WTC11 (cell line): ENCODE results near the gene PHAF1. TPM values are rescaled to one million over a fixed set of nuclear protein-coding genes. Genes with fewer than 3 reads are reported as not detected.

Experiments
- ATAC-seq: fragments of 200-7000 bp; cut with Tn5 transposase; 2 replicates; pipeline ENCODE4 v1.10.0; 2021; ENCODE audit warnings: mild to moderate bottlenecking, moderate library complexity
- CTCF ChIA-PET: fragments of 300-600 bp; sonication (Branson Sonifier 250); formaldehyde crosslinking; loops from one replicate; lab custom pipeline; 2021; ENCODE audit warnings: antibody characterized with exemption; lab: Charles Lee
- POLR2A ChIA-PET: fragments of 350-600 bp; sonication (Branson Sonifier 250); formaldehyde crosslinking; loops from one replicate; lab custom pipeline; 2021; ENCODE audit warnings: antibody characterized with exemption; lab: Charles Lee
- DNase-seq: peaks from one replicate; pipeline ENCODE4 v3.0.0; 2021; ENCODE audit warnings: low spot score
- H3K27ac Mint-ChIP-seq: 2 replicates; pipeline ENCODE4 v1.8.0; 2021; ENCODE audit warnings: mixed read lengths
- H3K27me3 Mint-ChIP-seq: 2 replicates; pipeline ENCODE4 v1.8.0; 2021; ENCODE audit warnings: low read depth, mild to moderate bottlenecking, moderate library complexity, mixed read lengths
- H3K36me3 Mint-ChIP-seq: 2 replicates; pipeline ENCODE4 v1.8.0; 2021; ENCODE audit warnings: mixed read lengths
- H3K4me1 Mint-ChIP-seq: 2 replicates; pipeline ENCODE4 v1.8.0; 2022; ENCODE audit warnings: mixed read lengths
- H3K4me3 Mint-ChIP-seq: 2 replicates; pipeline ENCODE4 v1.8.0; 2021; ENCODE audit warnings: mild to moderate bottlenecking, moderate library complexity, mixed read lengths
- H3K9me3 Mint-ChIP-seq: 2 replicates; pipeline ENCODE4 v1.8.0; 2021; ENCODE audit warnings: mixed read lengths
- ATF1 ChIP-seq: sonication (generic); formaldehyde crosslinking; IDR thresholded peaks from 2 replicates; pipeline ENCODE4 v1.8.1; 2023; ENCODE audit warnings: mild to moderate bottlenecking, moderate library complexity, missing genetic modification reagents
- ATF2 ChIP-seq: sonication (generic); formaldehyde crosslinking; IDR thresholded peaks from 2 replicates; pipeline ENCODE4 v1.8.1; 2022; ENCODE audit warnings: low read depth, missing genetic modification reagents, borderline replicate concordance
- CREB1 ChIP-seq: sonication (generic); formaldehyde crosslinking; IDR thresholded peaks from 2 replicates; pipeline ENCODE4 v1.8.0; 2023; ENCODE audit warnings: mild to moderate bottlenecking, missing genetic modification reagents
- ERG ChIP-seq: fragments of 250-450 bp; sonication (Bioruptor Pico); IDR thresholded peaks from 2 replicates; pipeline ENCODE4 v1.8.0; 2021; ENCODE audit warnings: mild to moderate bottlenecking
- ETV6 ChIP-seq: sonication (generic); formaldehyde crosslinking; IDR thresholded peaks from 2 replicates; pipeline ENCODE4 v1.8.1; 2022; ENCODE audit warnings: mild to moderate bottlenecking, missing genetic modification reagents
- FOXP4 ChIP-seq: sonication (generic); formaldehyde crosslinking; IDR thresholded peaks from 2 replicates; pipeline ENCODE4 v1.8.0; 2022; ENCODE audit warnings: mild to moderate bottlenecking, missing genetic modification reagents
- GRHL2 ChIP-seq: fragments of 250-450 bp; sonication (Bioruptor Pico); IDR thresholded peaks from 2 replicates; pipeline ENCODE4 v1.8.0; 2022; ENCODE audit warnings: mild to moderate bottlenecking, moderate library complexity; ENCODE audit not compliant: insufficient replicate concordance, severe bottlenecking
- JUN ChIP-seq: sonication (generic); formaldehyde crosslinking; IDR thresholded peaks from 2 replicates; pipeline ENCODE4 v1.8.0; 2023; ENCODE audit warnings: mild to moderate bottlenecking, missing genetic modification reagents
- KAT7 ChIP-seq: sonication (generic); formaldehyde crosslinking; IDR thresholded peaks from 2 replicates; pipeline ENCODE4 v1.8.1; 2023; ENCODE audit warnings: missing genetic modification reagents, mild to moderate bottlenecking, borderline replicate concordance
- MXD4 ChIP-seq: fragments of 250-450 bp; sonication (Bioruptor Pico); IDR thresholded peaks from 2 replicates; pipeline ENCODE4 v1.8.0; 2021; ENCODE audit warnings: mild to moderate bottlenecking, moderate library complexity, borderline replicate concordance
- NFATC4 ChIP-seq: fragments of 250-450 bp; sonication (Bioruptor Pico); IDR thresholded peaks from 2 replicates; pipeline ENCODE4 v1.9.0; 2021; ENCODE audit warnings: mild to moderate bottlenecking
- NFE2L1 ChIP-seq: sonication (generic); formaldehyde crosslinking; IDR thresholded peaks from 2 replicates; pipeline ENCODE4 v1.8.1; 2023; ENCODE audit warnings: missing genetic modification reagents
- NFYB ChIP-seq: sonication (generic); formaldehyde crosslinking; conservative IDR thresholded peaks from 2 replicates; pipeline ENCODE4 v1.8.0; 2022; ENCODE audit warnings: low read depth, missing genetic modification reagents
- NR3C1 ChIP-seq: sonication (generic); formaldehyde crosslinking; conservative IDR thresholded peaks from 2 replicates; pipeline ENCODE4 v1.8.1; 2023; ENCODE audit warnings: low read depth, mild to moderate bottlenecking, missing genetic modification reagents
- OVOL2 ChIP-seq: fragments of 250-450 bp; sonication (Bioruptor Pico); IDR thresholded peaks from 2 replicates; pipeline ENCODE4 v1.9.0; 2021; ENCODE audit warnings: mild to moderate bottlenecking, borderline replicate concordance
- PRRX2 ChIP-seq: fragments of 250-450 bp; sonication (Bioruptor Pico); IDR thresholded peaks from 2 replicates; pipeline ENCODE4 v1.8.0; 2021; ENCODE audit warnings: mild to moderate bottlenecking
- SMAD3 ChIP-seq: sonication (generic); formaldehyde crosslinking; IDR thresholded peaks from 2 replicates; pipeline ENCODE4 v1.8.0; 2022; ENCODE audit warnings: missing genetic modification reagents, mild to moderate bottlenecking, borderline replicate concordance
- SMAD4 ChIP-seq: sonication (generic); formaldehyde crosslinking; IDR thresholded peaks from 2 replicates; pipeline ENCODE4 v1.8.0; 2022; ENCODE audit warnings: mild to moderate bottlenecking, missing genetic modification reagents
- TEAD1 ChIP-seq: sonication (generic); formaldehyde crosslinking; IDR thresholded peaks from 2 replicates; pipeline ENCODE4 v1.8.0; 2022; ENCODE audit warnings: mild to moderate bottlenecking, missing genetic modification reagents
- ZBTB21 ChIP-seq: sonication (generic); formaldehyde crosslinking; IDR thresholded peaks from 2 replicates; pipeline ENCODE4 v1.8.1; 2023; ENCODE audit warnings: mild to moderate bottlenecking, missing genetic modification reagents, borderline replicate concordance
- ZBTB43 ChIP-seq: sonication (generic); formaldehyde crosslinking; IDR thresholded peaks from 2 replicates; pipeline ENCODE4 v1.8.1; 2023; ENCODE audit warnings: mild to moderate bottlenecking, missing genetic modification reagents
- ZNF263 ChIP-seq: sonication (generic); formaldehyde crosslinking; IDR thresholded peaks from 2 replicates; pipeline ENCODE4 v1.8.1; 2022; ENCODE audit warnings: low read depth, mild to moderate bottlenecking, moderate library complexity, missing genetic modification reagents
- ZNF317 ChIP-seq: sonication (generic); formaldehyde crosslinking; IDR thresholded peaks from 2 replicates; pipeline ENCODE4 v1.8.1; 2023; ENCODE audit warnings: low read depth, mild to moderate bottlenecking, moderate library complexity, missing genetic modification reagents, borderline replicate concordance
- ZNF416 ChIP-seq: fragments of 250-450 bp; sonication (Bioruptor Pico); IDR thresholded peaks from 2 replicates; pipeline ENCODE4 v1.9.0; 2021; ENCODE audit warnings: mild to moderate bottlenecking, inconsistent platforms
- ZNF425 ChIP-seq: fragments of 250-450 bp; sonication (Bioruptor Pico); conservative IDR thresholded peaks from 2 replicates; pipeline ENCODE4 v1.9.0; 2021; ENCODE audit warnings: mild to moderate bottlenecking
- total RNA-seq: library from RNA; stranded (reverse); gene quantifications from 3 replicates; pipeline ENCODE4 v1.2.3, GENCODE V29; 2021

The PHAF1 gene
- total RNA-seq, 1 experiment from 2014 or later, result 18.8 TPM

GRCh38 chr16:67150047-67150832 lies 40.5 kb downstream of the PHAF1 start (continued):
- TF ChIP-seq NFATC4 (CRISPR knock-in tag) (no peak), ETV6 (CRISPR knock-in tag) (peak; percentile 69; the same call in 1 of the 2 replicates), ZNF317 (peak; percentile 36; the same call in 1 of the 2 replicates), ZBTB43 (CRISPR knock-in tag) (peak; percentile 71; the same call in 1 of the 2 replicates), GRHL2 (CRISPR knock-in tag) (no peak), OVOL2 (CRISPR knock-in tag) (no peak), NR3C1 (no peak), ATF1 (no peak), SMAD3 (CRISPR knock-in tag) (no peak), TEAD1 (CRISPR knock-in tag) (no peak; the same call in 1 of the 2 replicates), CREB1 (CRISPR knock-in tag) (peak; percentile 80; the same call in 1 of the 2 replicates), NFYB (CRISPR knock-in tag) (no peak), ERG (CRISPR knock-in tag) (0 out of 2 replicates have a peak, but pooled peaks have one; percentile 3), ZNF425 (CRISPR knock-in tag) (no peak), JUN (CRISPR knock-in tag) (0 out of 2 replicates have a peak, but pooled peaks have one; percentile 23), MXD4 (CRISPR knock-in tag) (no peak), ZNF416 (CRISPR knock-in tag) (peak; percentile 63; the same call in 1 of the 2 replicates), NFE2L1 (CRISPR knock-in tag) (no peak)
- TF ChIP-seq, all 79 proteins: peak for 28

GRCh38 chr16:67150833-67151396 lies 41.2 kb downstream of the PHAF1 start, which contains the start of gene B3GNT9:
Gene B3GNT9 (minus strand): TSS chr16:67150998. CDS start chr16:67150485, 513 bp downstream.
- ATAC-seq, result peak; percentile 36
- Mint-ChIP-seq H3K27ac (no peak within 1 kb of the TSS), H3K4me1 (peaks cover 8% of the 10 kb centered on the region), H3K27me3 (peaks cover 58% of the 10 kb centered on the region), H3K36me3 (peaks cover 12% of the 10 kb centered on the region), H3K9me3 (no peaks in the 10 kb centered on the region), H3K4me3 (peak within 1 kb of the TSS; percentile 75)
- ChIA-PET CTCF (interaction anchor here (0.7 to 15.3 kb wide), 24 partner anchors 9 to 249 kb away, joined by 3 to 386 read pairs (median 5); partner anchors contain the start of genes CES3, ELMO3, FBXL8 and FHOD1), POLR2A (interaction anchor here (0.9 to 1.1 kb wide), 3 partner anchors 19 to 193 kb away, joined by 3 to 4 read pairs (median 3); partner anchors contain the start of gene NOL3)
- peak; percentile 77 for DNase-seq
- no peak for TF ChIP-seq SMAD4
- peak; percentile 65; the same call in 1 of the 2 replicates for TF ChIP-seq FOXP4 (CRISPR knock-in tag)
- TF ChIP-seq ZBTB21 (CRISPR knock-in tag), result 0 out of 2 replicates have a peak, but pooled peaks have one; percentile 51
- peak; percentile 59; the same call in 1 of the 2 replicates for TF ChIP-seq ZNF263 (CRISPR knock-in tag)
- TF ChIP-seq SMAD3 (CRISPR knock-in tag), result peak; percentile 15; the same call in 1 of the 2 replicates
- TF ChIP-seq PRRX2, result no peak
- no peak for TF ChIP-seq ATF2 (CRISPR knock-in tag)
- TF ChIP-seq KAT7 (CRISPR knock-in tag), result 0 out of 2 replicates have a peak, but pooled peaks have one; percentile 16
